OCI-LY7 (cell line): ENCODE data around the gene SMYD3. TPM values are rescaled to one million over a fixed set of nuclear protein-coding genes. Genes with fewer than 3 reads are reported as not detected.

Experiments used
- BruUV-seq: library from RNA; stranded (reverse); fragments of 400-500 nt; replicated peaks from 2 replicates; lab custom pipeline; 2021; lab: Mats Ljungman, UMichigan
- CTCF ChIA-PET: fragments of 300-600 bp; sonication (Branson Sonifier 250); formaldehyde crosslinking; loops from one replicate; lab custom pipeline; 2022; ENCODE audit warnings: antibody characterized with exemption; ENCODE audit not compliant: unreplicated experiment; lab: Charles Lee
- POLR2A ChIA-PET: fragments of 300-600 bp; sonication (Branson Sonifier 250); formaldehyde crosslinking; loops from one replicate; lab custom pipeline; 2022; ENCODE audit warnings: antibody characterized with exemption; lab: Charles Lee
- DNase-seq: peaks from one replicate; pipeline ENCODE4 v3.0.0-alpha.2; 2015; ENCODE audit warnings: low spot score
- H2AFZ ChIP-seq: fragments of 200-600 bp; sonication (generic), shearing (Covaris generic); 2 replicates; pipeline ENCODE4 v1.6.1; 2014; ENCODE audit warnings: mild to moderate bottlenecking, antibody characterized with exemption, low read length, moderate library complexity
- H3K27ac ChIP-seq: fragments of 200-600 bp; sonication (generic); 2 replicates; pipeline ENCODE4 v1.5.1; 2014; ENCODE audit warnings: mixed run types, low read depth, mild to moderate bottlenecking, moderate library complexity, low read length, inconsistent platforms; ENCODE audit not compliant: poor library complexity, severe bottlenecking
- H3K36me3 ChIP-seq: fragments of 200-600 bp; sonication (generic); 2 replicates; pipeline ENCODE4 v1.6.1; 2014; ENCODE audit warnings: mild to moderate bottlenecking, antibody characterized with exemption, low read length, moderate library complexity, mixed read lengths; ENCODE audit not compliant: insufficient read depth
- H3K4me1 ChIP-seq: fragments of 200-600 bp; sonication (generic); 2 replicates; pipeline ENCODE4 v1.5.1; 2014; ENCODE audit warnings: mild to moderate bottlenecking, low read length; ENCODE audit not compliant: insufficient read depth, poor library complexity, severe bottlenecking
- H3K4me2 ChIP-seq: fragments of 200-600 bp; sonication (generic); 2 replicates; pipeline ENCODE4 v1.6.1; 2014; ENCODE audit warnings: mild to moderate bottlenecking, low read length
- H3K4me3 ChIP-seq: fragments of 200-600 bp; sonication (generic); 2 replicates; pipeline ENCODE4 v1.5.1; 2014; ENCODE audit warnings: mild to moderate bottlenecking, low read depth, low read length; ENCODE audit not compliant: poor library complexity, severe bottlenecking
- H3K79me2 ChIP-seq: fragments of 200-600 bp; sonication (generic); 2 replicates; pipeline ENCODE4 v1.6.1; 2016; ENCODE audit warnings: low read depth, mild to moderate bottlenecking, low read length, moderate library complexity, mixed read lengths; ENCODE audit not compliant: insufficient read depth
- H3K9me2 ChIP-seq: fragments of 200-600 bp; sonication (generic); 2 replicates; pipeline ENCODE4 v1.6.1; 2016; ENCODE audit warnings: mild to moderate bottlenecking, low read length, mixed read lengths; ENCODE audit not compliant: insufficient read depth
- H3K9me3 ChIP-seq: fragments of 200-600 bp; sonication (generic); 2 replicates; pipeline ENCODE4 v1.6.1; 2014; ENCODE audit warnings: mild to moderate bottlenecking, mixed run types, low read length, mixed read lengths
- H4K20me1 ChIP-seq: fragments of 200-600 bp; sonication (generic); 2 replicates; pipeline ENCODE4 v1.6.1; 2014; ENCODE audit warnings: mild to moderate bottlenecking, antibody characterized with exemption, low read length, moderate library complexity, mixed read lengths; ENCODE audit not compliant: insufficient read depth
- CTCF ChIP-seq: fragments of 200-600 bp; sonication (generic); conservative IDR thresholded peaks from 2 replicates; pipeline ENCODE4 v1.5.1; 2014; ENCODE audit warnings: mild to moderate bottlenecking, antibody characterized with exemption, low read length, moderate library complexity, mixed read lengths
- EZH2phosphoT487 ChIP-seq: fragments of 200-600 bp; sonication (generic); IDR thresholded peaks from 2 replicates; pipeline ENCODE4 v1.6.1; 2018; ENCODE audit warnings: low read depth, borderline replicate concordance, mild to moderate bottlenecking, mixed run types, antibody characterized with exemption, low read length, moderate library complexity, mixed read lengths
- intact Hi-C: fragments of 100-400 bp; cut with micrococcal nuclease; formaldehyde crosslinking; loops from one replicate; pipeline ENCODE4 v1.10.0; 2022; ENCODE audit not compliant: unreplicated experiment
- total RNA-seq, 2 experiments: library from RNA; depleted of rRNA in 1 of 2; stranded (reverse); fragments of >200 nt in 1 of 2; shearing (Covaris generic) in 1 of 2; gene quantifications; 2 replicates each; pipeline ENCODE4 v1.2.3, GENCODE V29; 2014 to 2022

The SMYD3 gene
- total RNA-seq, 2 experiments from 2014 or later, result 28.9 to 34.5 TPM

GRCh38 chr1:246195296-246195695 lies 311.8 kb downstream of the SMYD3 start:
- TF ChIP-seq EZH2phosphoT487, result no peak
- H3K27ac ChIP-seq, result no peak overlapping the region

GRCh38 chr1:246193537-246193936 lies 313.5 kb downstream of the SMYD3 start:
- H3K4me3 ChIP-seq, result no peak overlapping the region
- DNase-seq, result no peak
- intact Hi-C loops, result no loop called here
- no peaks in the 10 kb centered on the region for H3K4me1 ChIP-seq
- H3K9me2 ChIP-seq, result no peaks in the 10 kb centered on the region
- H3K79me2 ChIP-seq, result no peaks in the 10 kb centered on the region
- TF ChIP-seq CTCF (no peak), EZH2phosphoT487 (no peak)
- H4K20me1 ChIP-seq, result no peaks in the 10 kb centered on the region
- H3K9me3 ChIP-seq, result no peaks in the 10 kb centered on the region
- ChIA-PET POLR2A (interaction anchor here (0.6 to 1.6 kb wide), 3 partner anchors 8 to 28 kb away, joined by 3 to 6 read pairs (median 5); no protein-coding TSS in a partner anchor), CTCF (no interaction called here)
- H3K27ac ChIP-seq, result no peak overlapping the region
- no peak overlapping the region for H2AFZ ChIP-seq
- no peak overlapping the region for H3K4me2 ChIP-seq
- no peaks in the 10 kb centered on the region for H3K36me3 ChIP-seq
- BruUV-seq, result no TSS peak

More at GRCh38 chr1:246195296-246195695, 311.8 kb downstream of the SMYD3 start:
- ChIA-PET POLR2A (no interaction called here), CTCF (no interaction called here)
- Histone ChIP-seq H3K4me2 (no peak overlapping the region), H3K4me3 (no peak overlapping the region), H3K9me2 (no peaks in the 10 kb centered on the region), H3K36me3 (no peaks in the 10 kb centered on the region), H4K20me1 (no peaks in the 10 kb centered on the region), H2AFZ (no peak overlapping the region), H3K79me2 (no peaks in the 10 kb centered on the region), H3K9me3 (no peaks in the 10 kb centered on the region), H3K4me1 (no peaks in the 10 kb centered on the region)
- intact Hi-C loops, result no loop called here
- no TSS peak for BruUV-seq
- no peak for DNase-seq

- CTCF ChIA-PET, result no interaction called here
Observed at GRCh38 chr1:246189126-246189525, 318.0 kb downstream of the SMYD3 start.

More at GRCh38 chr1:246189126-246189525, 318.0 kb downstream of the SMYD3 start:
- H3K9me2 ChIP-seq, result no peaks in the 10 kb centered on the region
- no peak overlapping the region for H3K4me3 ChIP-seq
- no TSS peak for BruUV-seq
- intact Hi-C loops, result no loop called here
- H3K27ac ChIP-seq, result no peak overlapping the region
- no peaks in the 10 kb centered on the region for H4K20me1 ChIP-seq
- DNase-seq, result no peak
- H2AFZ ChIP-seq, result no peak overlapping the region
- no peaks in the 10 kb centered on the region for H3K9me3 ChIP-seq
- H3K36me3 ChIP-seq, result no peaks in the 10 kb centered on the region
- POLR2A ChIA-PET, result no interaction called here
- no peaks in the 10 kb centered on the region for H3K79me2 ChIP-seq
- TF ChIP-seq CTCF (no peak), EZH2phosphoT487 (no peak)
- H3K4me2 ChIP-seq, result no peak overlapping the region
- no peaks in the 10 kb centered on the region for H3K4me1 ChIP-seq
